ENCODE results near the gene TOM1L2.

TOM1L2 gene

DNA sequence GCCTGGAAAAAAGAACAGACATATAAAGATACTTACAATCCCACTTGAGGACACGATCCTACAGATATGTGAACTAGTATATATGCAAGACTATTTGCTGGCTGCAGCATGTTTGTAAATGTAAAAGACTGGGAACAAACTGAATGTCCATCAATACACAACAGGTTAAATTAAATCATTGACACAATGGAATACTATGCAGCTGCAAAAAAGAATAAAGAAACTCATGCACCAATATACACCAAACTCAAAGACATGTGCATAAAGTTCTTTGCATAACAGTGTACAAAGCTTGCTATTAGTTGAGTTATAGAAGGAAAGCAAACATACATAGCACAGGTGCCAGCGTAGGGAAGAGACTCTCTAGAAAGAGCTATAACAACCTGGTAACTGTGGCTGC is 73.5 kb downstream of the TOM1L2 start:
- no peak for DNase-seq (ENCODE audit: low read depth)

DNA sequence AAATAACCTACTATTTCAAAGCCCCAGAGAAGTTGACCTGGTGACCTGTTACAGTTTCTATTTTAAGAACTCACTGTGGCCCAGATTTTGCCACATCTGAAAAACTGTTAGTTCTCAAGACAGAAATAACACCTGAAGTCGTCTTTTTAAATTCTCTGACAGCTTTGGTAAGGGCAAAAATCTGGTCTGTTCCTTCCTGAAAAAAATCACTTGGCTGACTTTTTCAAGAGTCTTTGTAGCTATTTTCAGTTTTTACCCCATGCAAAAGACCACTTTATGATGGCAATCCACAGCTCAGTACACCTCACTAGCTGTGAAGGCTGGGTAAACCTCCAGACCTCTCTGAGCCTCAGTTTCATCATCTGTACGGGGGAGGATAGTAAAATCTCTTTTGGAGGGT is 74.8 kb downstream of the TOM1L2 start:
- no peak for DNase-seq (ENCODE audit: low read depth)

DNA sequence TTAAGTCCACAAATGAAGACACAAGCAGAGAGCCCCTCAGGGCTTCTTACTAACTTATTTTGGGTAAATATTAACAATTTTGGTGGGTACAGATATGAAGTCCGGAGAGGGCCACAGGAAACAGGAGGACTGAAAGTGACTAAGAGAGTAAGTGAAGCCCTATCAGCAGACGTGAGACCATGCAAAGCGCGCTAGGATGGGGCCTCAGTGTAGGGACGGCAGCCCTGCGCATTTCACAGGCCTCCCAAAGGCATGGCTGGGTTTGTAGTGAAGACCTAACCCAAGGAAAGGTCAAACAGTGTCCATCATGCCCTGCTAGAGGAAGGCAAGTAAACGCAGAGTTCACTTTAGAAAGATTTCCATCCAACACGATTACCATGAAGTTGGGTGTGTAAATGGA is 75.5 kb downstream of the TOM1L2 start:
- no peak for DNase-seq (ENCODE audit: low read depth)

DNA sequence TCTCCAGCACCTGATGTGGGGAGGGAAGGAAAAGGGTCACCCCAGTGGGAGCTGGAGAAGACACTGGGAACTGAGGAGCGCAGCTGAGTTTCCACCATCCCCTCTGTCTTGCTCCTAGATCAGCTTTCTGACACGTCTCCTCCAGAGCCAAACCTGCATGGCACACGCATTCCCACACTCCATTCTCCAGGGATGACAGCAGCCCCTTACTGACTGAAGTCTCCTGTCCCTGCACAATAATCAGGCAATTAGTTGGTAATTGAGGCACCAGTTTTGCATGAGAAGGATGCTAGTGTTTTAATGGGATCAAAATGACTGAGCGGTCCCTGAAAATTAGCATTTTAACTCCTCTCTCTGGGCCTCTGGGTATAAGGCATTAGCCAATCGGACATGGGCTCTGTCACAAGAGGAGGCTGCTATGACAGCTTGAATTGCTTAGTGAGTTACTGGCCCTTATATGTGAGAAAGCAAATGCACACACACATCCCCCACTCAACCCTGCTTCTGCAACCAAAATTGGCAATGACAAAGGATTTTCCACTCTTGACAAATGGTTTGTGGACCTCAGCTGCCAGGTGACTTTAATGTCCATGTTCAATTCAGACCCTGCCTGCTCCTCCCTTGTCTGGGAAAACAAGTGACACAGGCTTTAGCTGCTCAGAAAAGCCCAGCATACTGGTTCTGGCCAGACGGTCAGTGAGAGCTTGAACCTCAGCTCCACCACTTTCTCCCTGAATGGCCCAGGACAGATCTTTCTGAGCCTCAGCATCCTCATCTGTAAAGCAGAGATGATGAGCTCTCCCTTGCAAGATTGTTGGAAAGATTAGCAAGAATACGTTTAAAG is 78.2 kb downstream of the TOM1L2 start:
- DNase-seq (ENCODE audit: low read depth): no peak

DNA sequence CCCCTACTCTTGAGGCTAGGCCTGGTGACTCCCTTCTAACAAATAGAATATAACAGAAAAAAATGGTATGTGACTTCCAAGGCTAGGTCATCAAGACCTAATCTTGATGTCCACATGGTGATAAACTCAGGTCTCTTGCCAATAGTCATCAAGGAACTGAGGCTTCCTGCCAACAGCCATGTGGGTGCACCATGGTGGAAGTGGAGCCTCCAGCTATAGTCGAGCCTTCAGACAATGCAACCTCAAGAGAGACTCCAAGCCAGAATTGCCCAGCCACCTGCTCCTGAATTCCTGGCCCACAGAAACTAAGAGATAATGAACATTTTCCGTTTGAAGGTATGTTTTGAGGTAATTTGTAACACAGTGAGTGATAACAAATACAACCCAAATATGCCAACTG is 79.5 kb downstream of the TOM1L2 start:
- DNase-seq (ENCODE audit: low read depth): no peak

DNA sequence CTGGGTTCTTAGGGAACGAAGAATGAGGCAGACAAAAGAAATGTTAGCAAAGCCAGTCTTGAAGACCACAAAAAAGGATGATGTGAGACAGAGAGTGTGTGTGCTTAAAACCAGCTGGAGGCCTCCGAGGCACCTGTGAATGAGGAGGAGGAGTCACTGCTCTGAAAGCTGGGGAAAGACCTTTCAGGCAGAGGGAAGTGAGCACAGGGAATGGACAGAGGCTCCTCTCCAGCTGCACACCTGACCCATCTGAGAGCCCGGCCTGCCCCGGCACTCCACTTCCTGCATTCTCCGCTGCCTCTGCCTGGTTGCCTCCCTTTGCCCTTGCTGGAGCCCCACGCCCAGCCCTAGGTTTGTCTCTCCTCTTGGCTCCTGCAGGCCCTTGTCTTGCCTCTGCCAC is 80.2 kb downstream of the TOM1L2 start:
- DNase-seq (ENCODE audit: low read depth): no peak

DNA sequence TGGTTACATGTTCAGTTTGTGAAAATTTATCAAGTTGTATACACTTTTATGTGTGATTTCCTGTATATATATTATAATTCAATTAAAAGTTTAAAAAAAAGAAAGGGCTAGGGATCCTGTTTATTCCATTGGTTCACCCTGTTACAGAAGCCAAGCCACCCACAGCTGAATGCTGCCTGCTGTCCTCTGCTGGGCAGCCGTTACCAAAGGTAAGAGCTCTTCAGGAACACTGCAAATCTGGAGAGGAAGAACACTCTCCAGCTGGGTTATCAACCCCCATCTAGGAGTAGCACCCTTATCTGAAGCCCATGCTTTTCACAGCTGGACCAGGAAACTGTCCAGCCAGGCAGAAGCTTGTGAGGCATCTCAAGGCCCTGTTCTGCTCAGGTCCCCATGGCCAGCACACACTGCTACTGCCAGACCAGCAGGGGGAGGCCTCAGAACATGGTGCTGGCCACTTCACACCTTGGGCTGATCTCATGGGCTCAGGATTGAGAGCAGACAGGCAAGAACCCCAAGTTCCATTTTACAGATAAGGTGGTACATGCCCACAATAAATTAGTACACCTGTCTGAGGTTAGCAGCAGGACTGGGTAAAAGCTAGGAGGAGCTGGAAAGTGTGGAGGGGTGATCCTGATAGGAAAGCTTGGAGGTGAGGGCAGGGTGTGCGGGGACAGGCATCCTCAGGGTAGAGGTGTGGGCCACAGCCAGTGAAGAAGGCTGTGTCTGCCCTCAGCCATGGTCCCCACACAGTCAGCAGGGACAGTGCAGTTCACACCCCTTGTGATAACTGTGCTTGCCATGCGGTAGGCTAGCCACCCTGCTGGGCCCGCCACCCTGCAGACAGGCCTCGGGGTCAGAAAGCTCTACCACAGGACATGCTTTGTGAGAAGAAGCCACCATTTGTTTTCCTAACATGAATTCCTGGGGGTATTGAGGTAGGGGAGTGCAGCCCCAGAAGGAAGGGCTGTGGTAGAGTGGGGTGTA is 81.1 kb downstream of the TOM1L2 start:
- peak; percentile 19 for DNase-seq (ENCODE audit: low read depth)

DNA sequence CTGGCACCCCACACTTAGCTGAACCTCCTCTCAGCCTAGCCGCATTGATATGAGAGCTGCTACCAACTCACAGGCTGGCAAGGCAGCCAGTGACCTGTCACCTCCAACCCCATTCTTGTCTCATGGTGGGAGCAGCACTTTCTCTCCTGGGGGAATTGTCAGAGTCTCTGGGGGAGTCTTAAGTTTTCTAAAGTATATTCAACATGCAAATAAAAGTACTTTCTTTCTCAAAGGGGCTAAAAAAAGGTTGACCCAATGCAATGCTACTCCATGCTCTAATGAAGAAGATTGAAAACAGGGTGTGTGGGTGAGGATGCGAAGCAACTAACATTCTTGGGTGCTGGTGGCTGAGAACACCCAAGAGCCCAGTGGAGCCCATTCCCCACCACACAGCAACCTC is 82.3 kb downstream of the TOM1L2 start:
- DNase-seq (ENCODE audit: low read depth): no peak

DNA sequence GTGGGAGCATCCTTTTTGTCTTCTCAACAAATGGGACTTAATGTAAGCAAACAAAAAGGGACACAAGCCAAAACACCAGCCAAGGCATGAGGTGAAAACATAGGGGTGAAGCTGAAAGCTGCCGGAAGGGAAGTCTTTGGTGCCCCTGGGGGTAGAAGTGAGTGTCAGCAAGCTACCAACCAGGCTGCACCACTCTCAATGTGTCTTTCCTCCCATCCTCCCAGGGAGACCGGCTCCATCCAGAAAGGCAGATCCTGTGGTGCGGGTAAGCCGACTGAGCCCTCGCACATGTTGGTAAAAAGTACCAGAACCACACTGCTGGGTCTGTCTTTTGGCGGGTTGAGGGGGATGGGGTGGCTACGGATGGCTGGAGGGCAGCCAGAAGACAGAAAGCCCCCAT is 83.4 kb downstream of the TOM1L2 start:
- DNase-seq (ENCODE audit: low read depth): no peak

DNA sequence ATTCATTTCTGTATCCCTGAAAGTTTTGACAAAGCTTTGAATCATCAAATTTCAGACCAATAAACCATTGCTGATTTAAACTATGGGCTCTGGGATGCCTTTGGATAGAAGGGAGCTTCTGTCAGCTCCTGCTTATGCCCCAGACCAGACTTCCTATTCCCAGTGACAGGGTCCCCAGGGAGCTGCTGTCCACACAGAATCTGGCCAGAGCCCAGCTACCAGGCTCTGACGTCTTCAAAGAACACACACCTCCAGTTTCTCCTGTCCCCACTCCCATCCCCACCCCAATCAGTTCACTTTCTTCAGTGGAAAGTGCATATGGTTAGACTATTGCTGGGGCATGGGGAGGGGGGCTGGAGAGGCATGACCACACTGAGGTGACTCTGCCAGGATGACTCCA is 83.8 kb downstream of the TOM1L2 start:
- DNase-seq (ENCODE audit: low read depth): no peak

DNA sequence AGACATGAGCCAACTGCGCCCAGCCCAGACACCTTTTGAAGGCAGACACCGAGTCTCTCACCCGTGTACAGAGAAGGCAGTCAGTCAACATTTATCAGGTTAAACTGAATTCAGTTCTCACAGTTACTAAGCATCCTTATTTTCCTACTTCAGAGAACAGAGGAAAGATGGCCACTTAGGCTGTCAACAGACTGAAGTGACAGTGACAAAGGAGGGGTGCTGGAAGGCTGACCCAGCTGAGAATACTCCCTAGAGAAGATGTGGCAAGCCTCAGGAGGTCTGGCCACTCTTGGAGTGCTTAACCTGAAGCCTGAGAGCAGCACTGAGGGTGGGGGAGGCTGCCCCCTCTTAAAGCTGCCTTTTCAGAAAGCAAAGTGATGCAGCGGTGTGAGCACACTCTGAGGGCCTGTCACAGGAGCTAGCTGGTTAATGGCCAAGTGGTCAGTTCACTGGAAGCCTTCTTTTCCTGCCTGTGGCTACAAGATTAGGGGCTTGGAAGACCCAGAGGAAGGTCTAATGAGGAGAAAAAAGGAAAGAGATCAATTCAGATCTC is 84.4 kb downstream of the TOM1L2 start:
- DNase-seq (ENCODE audit: low read depth): no peak

DNA sequence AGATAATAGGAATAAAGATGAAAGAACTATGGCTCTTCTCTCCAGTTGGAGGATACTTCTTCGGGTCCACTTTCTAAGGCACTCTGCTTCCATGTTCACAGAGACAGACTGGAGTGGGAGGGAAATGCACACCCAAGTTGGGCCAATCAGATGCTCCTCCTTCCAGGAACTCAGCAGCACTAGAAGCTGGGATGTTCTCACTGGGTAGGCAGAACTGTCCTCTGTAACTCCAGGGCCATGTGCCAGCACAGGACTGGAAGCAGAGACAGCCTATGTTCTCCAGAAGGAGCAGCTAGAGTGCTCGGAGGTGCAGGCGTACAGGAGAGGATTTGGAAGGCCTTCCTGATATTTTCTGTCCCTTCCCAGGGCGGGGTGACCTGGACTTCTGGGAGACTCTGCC is 85.5 kb downstream of the TOM1L2 start:
- no peak for DNase-seq (ENCODE audit: low read depth)

DNA sequence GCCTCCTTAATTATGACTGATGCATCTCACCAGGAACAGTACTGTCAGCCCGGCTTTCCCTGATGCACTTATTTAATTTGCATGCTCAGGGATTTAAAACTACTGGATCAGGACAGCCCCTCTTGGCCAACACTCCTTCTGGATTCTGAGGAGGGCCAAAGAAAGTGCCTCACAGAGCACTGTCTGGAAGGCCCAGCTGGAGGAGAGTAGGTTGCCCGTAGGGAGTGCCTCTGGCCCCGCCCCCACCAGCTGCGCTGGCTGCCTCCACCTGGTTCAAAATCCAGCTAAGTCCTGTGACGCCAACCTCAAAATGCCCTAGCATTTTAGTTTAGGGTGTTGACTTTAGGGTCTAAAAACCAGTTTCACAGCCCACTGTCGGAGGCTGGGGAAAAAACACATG is 86.0 kb downstream of the TOM1L2 start:
- DNase-seq (ENCODE audit: low read depth): no peak

DNA sequence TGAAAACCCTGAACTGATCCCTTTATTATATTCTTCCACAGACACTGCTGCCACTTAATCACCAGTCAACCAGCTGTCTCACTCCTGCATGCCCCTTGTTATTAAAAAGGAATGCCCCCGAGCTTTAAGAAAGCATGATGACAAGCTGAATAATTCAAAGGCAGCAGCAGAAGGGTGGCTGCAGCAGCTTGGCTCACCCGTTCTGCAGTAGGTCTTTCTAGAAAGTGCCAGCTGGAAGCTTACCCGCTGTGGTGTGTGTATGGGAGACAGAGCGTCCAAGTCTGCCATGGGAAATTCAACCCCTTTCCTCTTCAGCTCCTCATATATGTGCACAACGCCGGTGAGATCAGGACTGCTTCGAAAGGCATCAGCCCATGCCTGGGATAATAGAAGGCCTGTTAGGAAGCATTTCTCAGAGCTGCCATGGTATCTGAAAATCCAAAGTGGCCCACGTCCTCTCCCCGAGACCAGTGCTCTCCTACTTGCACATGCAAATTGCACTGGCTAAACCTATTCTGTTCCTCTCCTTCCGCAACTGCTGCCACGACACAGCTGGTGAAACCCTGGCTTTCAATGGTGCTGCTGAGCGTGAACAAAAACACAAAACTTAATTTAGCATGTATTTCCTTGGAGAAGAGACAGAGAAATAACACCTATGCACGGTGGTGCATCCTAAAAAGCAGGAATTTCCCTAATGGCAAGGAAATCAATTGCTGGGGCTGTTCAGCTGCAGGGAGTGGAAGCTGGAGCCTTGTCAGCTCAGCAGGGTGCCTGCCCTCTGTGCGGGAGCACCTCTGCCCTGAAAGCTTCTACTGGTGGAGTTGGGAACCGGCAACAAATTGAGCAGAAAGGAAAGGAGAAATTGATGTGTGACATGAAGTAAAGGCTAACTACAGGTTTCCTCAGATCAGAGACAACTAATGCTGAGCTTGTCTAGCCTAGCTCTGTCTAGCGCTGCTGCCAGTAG is 87.5 kb downstream of the TOM1L2 start:
- no peak for DNase-seq (ENCODE audit: low read depth)

DNA sequence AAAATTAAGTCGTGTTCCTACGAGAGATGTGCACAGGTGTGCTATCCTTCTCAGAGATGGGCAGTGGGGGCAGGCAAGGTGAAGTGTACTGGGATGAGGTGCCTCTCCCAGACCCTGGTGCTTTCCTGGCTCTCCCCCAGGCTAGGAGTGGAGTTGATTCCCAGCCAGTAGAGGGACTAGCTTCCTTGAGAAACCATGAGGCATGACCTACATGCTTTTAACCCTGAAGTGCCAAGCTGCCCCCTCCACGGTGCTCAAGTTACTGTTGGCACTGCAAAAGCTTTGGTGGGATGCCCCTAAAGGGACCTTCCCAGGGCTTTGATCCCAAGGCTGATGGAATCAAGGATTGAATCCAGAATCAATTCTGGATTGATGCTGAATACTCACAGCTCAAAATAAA is 88.4 kb downstream of the TOM1L2 start:
- no peak for DNase-seq (ENCODE audit: low read depth)

DNA sequence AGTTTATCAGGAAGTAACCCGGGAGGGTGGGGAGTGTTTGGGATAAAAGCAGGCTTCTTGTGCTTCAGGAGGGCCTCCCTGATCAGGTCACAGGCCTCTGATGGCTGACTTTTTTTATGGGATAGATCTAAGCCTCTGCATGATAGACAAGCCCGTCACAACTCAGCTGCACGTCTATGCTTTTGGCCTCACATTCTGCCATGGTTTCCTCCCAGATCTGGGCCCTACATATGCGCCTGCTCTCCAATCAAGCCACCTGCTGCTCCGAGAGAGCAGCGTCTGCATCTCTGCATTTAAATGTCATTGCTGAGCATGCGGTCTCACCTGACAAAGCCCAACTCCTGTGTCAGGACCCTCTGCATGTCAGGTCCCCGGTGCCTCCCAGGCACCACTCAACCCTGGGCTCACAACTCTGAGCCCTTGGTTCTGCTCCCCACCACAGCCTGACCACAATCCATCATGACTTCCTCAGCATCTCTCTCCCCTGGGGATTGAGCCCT is 90.1 kb downstream of the TOM1L2 start:
- no peak for DNase-seq (ENCODE audit: low read depth)

DNA sequence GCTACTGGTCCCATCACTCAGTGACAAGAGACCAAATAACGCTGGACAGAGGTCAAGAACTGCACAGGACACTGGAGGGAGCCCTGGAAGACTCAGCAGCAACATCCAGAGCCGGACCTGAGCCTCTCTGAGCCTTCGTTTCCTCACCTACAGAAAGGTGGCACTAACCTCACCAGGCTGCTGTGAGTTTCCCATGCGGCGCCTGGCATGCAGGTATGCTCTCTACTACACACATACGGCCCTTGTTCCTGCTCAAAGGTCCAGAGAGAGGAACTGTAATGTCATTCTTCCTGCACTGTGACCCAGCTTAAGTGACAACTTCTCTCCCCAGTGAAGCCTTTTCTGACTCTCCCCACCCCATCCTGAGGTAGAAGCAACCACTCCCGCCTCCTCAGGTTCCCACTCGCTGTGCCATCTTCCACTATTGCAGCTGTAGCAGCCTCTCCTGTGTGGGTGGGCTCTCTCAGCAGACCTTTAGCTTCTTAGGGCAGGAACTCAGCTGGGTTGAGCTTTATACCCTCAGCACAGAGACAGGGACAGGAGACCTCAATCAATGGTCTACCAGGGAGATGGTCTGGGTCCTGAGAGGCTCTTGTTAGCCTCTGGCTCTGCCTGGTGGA is 91.5 kb downstream of the TOM1L2 start:
- no peak for DNase-seq (ENCODE audit: low read depth)

DNA sequence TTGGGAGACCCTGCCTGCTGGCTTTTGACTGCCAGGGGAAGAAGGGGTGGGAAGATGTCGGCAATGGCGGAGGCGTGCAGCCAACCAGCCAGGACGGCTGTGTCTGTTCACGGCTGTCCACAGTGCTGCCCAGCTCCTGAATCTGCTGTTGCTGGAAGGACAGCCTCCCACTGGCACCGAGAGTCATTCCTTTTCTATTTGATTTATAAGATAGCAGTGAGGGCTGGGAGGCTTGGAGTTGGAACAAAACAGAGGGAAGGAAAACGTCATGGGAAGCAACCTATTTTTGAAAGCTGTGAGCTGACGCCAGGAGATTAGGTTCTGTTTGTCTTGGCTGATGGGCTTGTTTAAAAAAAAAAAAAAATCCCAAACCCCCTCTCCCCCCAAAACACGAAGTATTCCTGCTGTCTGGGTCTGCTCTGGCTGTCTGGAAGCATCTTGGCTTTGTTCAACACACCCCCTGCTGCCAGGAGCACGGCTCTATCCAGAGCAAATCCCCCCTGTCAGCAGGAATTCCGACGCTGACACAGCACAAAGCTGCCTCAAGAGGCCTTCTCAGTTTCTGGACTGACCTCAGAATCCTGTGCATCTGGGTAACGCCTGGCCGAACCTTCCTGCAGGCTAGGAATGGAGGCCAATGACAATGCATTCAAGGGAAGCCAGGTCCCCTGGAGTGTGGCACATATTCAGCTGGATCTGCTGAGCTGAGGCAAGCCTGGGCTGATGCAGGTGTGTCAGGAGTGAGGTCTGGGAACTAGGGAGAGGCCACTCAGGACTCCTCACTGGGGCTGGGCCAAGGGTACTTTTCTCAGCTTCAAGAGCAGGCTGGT is 94.5 kb downstream of the TOM1L2 start:
- no peak for DNase-seq (ENCODE audit: low read depth)

DNA sequence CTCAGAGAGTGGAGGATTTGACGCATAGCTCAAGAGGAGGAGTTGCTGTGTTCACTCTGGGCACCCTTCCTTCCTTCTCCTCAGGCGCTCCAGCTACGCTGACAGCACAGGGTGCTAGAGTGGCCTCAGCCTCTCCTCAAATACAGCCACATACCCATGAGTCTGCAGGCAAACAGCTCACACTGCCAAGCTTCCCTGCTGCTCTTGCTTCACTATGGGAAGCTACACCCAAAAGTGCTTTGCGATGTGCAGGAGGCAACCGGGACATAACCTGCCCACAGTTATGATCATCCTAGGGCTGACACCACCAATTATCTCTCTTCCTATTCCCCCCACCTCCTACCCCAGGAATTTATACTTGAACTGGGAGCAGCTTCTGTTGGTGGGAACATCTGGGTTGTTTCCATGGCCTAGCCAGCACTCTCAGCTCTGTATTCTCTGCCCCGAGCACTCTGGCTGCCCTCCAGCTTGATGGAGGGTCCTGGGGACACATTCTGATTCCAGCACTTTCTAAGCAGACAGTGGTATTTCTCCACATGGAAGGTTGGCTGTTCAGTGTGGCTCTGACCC is 95.2 kb downstream of the TOM1L2 start:
- DNase-seq (ENCODE audit: low read depth): no peak

DNA sequence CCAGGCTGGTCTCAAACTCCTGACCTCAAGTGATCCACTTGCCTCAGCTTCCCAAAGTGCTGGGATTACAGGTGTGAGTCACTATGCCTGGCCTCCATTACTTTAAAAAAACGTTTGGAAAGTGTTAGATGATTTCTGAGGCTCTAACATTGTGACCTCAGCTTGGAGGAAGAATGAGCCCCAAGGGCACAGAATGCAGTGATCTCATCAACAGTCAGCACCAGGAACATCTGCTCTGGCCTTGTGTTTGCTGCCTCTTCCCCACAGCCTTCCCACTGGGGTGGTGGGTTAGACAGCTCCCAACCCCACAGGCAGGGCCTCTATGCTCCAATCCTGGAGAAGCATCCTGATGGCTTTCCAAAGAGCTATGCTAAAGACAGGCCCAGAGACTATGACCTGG is 97.7 kb downstream of the TOM1L2 start:
- no peak for DNase-seq (ENCODE audit: low read depth)

Measured in stimulated activated CD4-positive, alpha-beta T cell treated with anti-CD3 and anti-CD28 coated beads, Interleukin-2, amount 100 ng/mL, for 4 hours (primary cell).